H9 (cell line): ENCODE results near the gene TSPEAR. TPM values are rescaled to one million over a fixed set of nuclear protein-coding genes. Genes with fewer than 3 reads are reported as not detected.

Experiments
- DNase-seq: peaks from one replicate; pipeline ENCODE4 v3.0.0-alpha.2; 2017
- H2AFZ ChIP-seq: one replicate; pipeline ENCODE4 v1.6.1; 2013; ENCODE audit warnings: mild to moderate bottlenecking, low read length, control low read depth, moderate library complexity
- H2AK5ac ChIP-seq: 2 replicates; pipeline ENCODE4 v1.6.1; 2013; ENCODE audit warnings: low read length, control low read depth, mixed read lengths; ENCODE audit not compliant: insufficient read length
- H2BK120ac ChIP-seq: one replicate; pipeline ENCODE4 v1.6.1; 2013; ENCODE audit warnings: low read depth, mild to moderate bottlenecking, low read length, control low read depth, inconsistent platforms; ENCODE audit not compliant: poor library complexity, severe bottlenecking
- H2BK12ac ChIP-seq: 2 replicates; pipeline ENCODE4 v1.6.1; 2013; ENCODE audit warnings: low read length, control low read depth, mixed read lengths, low read depth; ENCODE audit not compliant: insufficient read length
- H2BK15ac ChIP-seq: 2 replicates; pipeline ENCODE4 v1.6.1; 2013; ENCODE audit warnings: low read depth, low read length, control low read depth
- H2BK20ac ChIP-seq: one replicate; pipeline ENCODE4 v1.6.1; 2013; ENCODE audit warnings: low read depth, mild to moderate bottlenecking, low read length, control low read depth, inconsistent platforms; ENCODE audit not compliant: poor library complexity, severe bottlenecking
- H2BK5ac ChIP-seq: 2 replicates; pipeline ENCODE4 v1.6.1; 2013; ENCODE audit warnings: low read length, control low read depth, mixed read lengths; ENCODE audit not compliant: insufficient read length
- H3K14ac ChIP-seq: 2 replicates; pipeline ENCODE4 v1.6.1; 2013; ENCODE audit warnings: low read length, control low read depth; ENCODE audit not compliant: insufficient read depth
- H3K18ac ChIP-seq: 2 replicates; pipeline ENCODE4 v1.6.1; 2013; ENCODE audit warnings: low read depth, mild to moderate bottlenecking, mixed read lengths, low read length, control low read depth; ENCODE audit not compliant: insufficient read length
- H3K23ac ChIP-seq: 2 replicates; pipeline ENCODE4 v1.6.1; 2013; ENCODE audit warnings: low read length, control low read depth, mixed read lengths, low read depth; ENCODE audit not compliant: insufficient read length
- H3K23me2 ChIP-seq: 2 replicates; pipeline ENCODE4 v1.6.1; 2013; ENCODE audit warnings: low read depth, mild to moderate bottlenecking, mixed read lengths, low read length, control low read depth; ENCODE audit not compliant: insufficient read length, poor library complexity, severe bottlenecking
- H3K27ac ChIP-seq: 2 replicates; pipeline ENCODE4 v1.5.1; 2013; ENCODE audit warnings: low read length, control low read depth, mixed read lengths, low read depth; ENCODE audit not compliant: insufficient read length
- H3K27me3 ChIP-seq: 2 replicates; pipeline ENCODE4 v1.6.1; 2013; ENCODE audit warnings: low read length, control low read depth, inconsistent platforms; ENCODE audit not compliant: insufficient read depth
- H3K4ac ChIP-seq: 2 replicates; pipeline ENCODE4 v1.6.1; 2013; ENCODE audit warnings: low read depth, mild to moderate bottlenecking, control low read depth, inconsistent platforms, low read length, moderate library complexity
- H3K4me1 ChIP-seq: 2 replicates; pipeline ENCODE4 v1.6.1; 2013; ENCODE audit warnings: low read length, control low read depth, inconsistent platforms; ENCODE audit not compliant: insufficient read depth
- H3K4me2 ChIP-seq: 2 replicates; pipeline ENCODE4 v1.6.1; 2013; ENCODE audit warnings: low read length, control low read depth, mixed read lengths; ENCODE audit not compliant: insufficient read length, insufficient read depth
- H3K56ac ChIP-seq: 2 replicates; pipeline ENCODE4 v1.6.1; 2013; ENCODE audit warnings: low read depth, mild to moderate bottlenecking, mixed read lengths, low read length, control low read depth; ENCODE audit not compliant: insufficient read length
- H3K79me1 ChIP-seq: 2 replicates; pipeline ENCODE4 v1.6.1; 2013; ENCODE audit warnings: low read depth, mild to moderate bottlenecking, moderate library complexity, low read length, control low read depth, inconsistent platforms; ENCODE audit not compliant: insufficient read depth, poor library complexity, severe bottlenecking
- H3K79me2 ChIP-seq: 2 replicates; pipeline ENCODE4 v1.6.1; 2013; ENCODE audit warnings: low read length, control low read depth, inconsistent platforms; ENCODE audit not compliant: insufficient read depth
- H3K9ac ChIP-seq: 2 replicates; pipeline ENCODE4 v1.6.1; 2013; ENCODE audit warnings: low read length, control low read depth, mixed read lengths; ENCODE audit not compliant: insufficient read length; ENCODE audit errors: extremely low read depth
- H3K9me3 ChIP-seq: one replicate; pipeline ENCODE4 v1.6.1; 2013; ENCODE audit warnings: low read depth, low read length, inconsistent platforms; ENCODE audit not compliant: control insufficient read depth
- H3T11ph ChIP-seq: one replicate; pipeline ENCODE4 v1.6.1; 2013; ENCODE audit warnings: mild to moderate bottlenecking, low read length, control low read depth, inconsistent platforms
- H4K20me1 ChIP-seq: one replicate; pipeline ENCODE4 v1.6.1; 2013; ENCODE audit not compliant: control insufficient read depth, insufficient read length, insufficient read depth
- H4K5ac ChIP-seq: 2 replicates; pipeline ENCODE4 v1.6.1; 2013; ENCODE audit warnings: low read depth, mild to moderate bottlenecking, mixed read lengths, low read length, control low read depth; ENCODE audit not compliant: insufficient read length
- H4K8ac ChIP-seq: replicated peaks from 2 replicates; pipeline ENCODE4 v1.6.1; 2013; ENCODE audit warnings: low read length, control low read depth, mixed read lengths, low read depth; ENCODE audit not compliant: insufficient read length
- H4K91ac ChIP-seq: 2 replicates; pipeline ENCODE4 v1.6.1; 2013; ENCODE audit warnings: low read depth, mild to moderate bottlenecking, moderate library complexity, mixed read lengths, low read length, control low read depth; ENCODE audit not compliant: insufficient read length
- H3K27ac Mint-ChIP-seq, 3 experiments: 2 replicates in 2 of 3; 3 replicates in 1 of 3; pipeline ENCODE4 v1.8.0; 2020 to 2021; ENCODE audit warnings: mixed read lengths in 3 of 3, mild to moderate bottlenecking in 1 of 3, moderate library complexity in 1 of 3
- H3K27me3 Mint-ChIP-seq: 2 replicates; pipeline ENCODE4 v1.8.0; 2021; ENCODE audit warnings: low read depth, mild to moderate bottlenecking, moderate library complexity, mixed read lengths
- H3K36me3 Mint-ChIP-seq, 3 experiments: 2 replicates in 2 of 3; 3 replicates in 1 of 3; pipeline ENCODE4 v1.8.0; 2020 to 2021; ENCODE audit warnings: low read depth in 3 of 3, mixed read lengths in 3 of 3; ENCODE audit not compliant: insufficient read depth in 1 of 3
- H3K4me1 Mint-ChIP-seq, 2 experiments: 2 replicates each; pipeline ENCODE4 v1.8.0; 2020; ENCODE audit warnings: mixed read lengths in 2 of 2
- H3K4me3 Mint-ChIP-seq, 2 experiments: 2 replicates in 1 of 2; 3 replicates in 1 of 2; pipeline ENCODE4 v1.8.0; 2020 to 2021; ENCODE audit warnings: mild to moderate bottlenecking in 2 of 2, mixed read lengths in 2 of 2, moderate library complexity in 1 of 2
- H3K9me3 Mint-ChIP-seq, 2 experiments: 2 replicates in 1 of 2; 3 replicates in 1 of 2; pipeline ENCODE4 v1.8.0; 2020; ENCODE audit warnings: mild to moderate bottlenecking in 2 of 2, mixed read lengths in 2 of 2, moderate library complexity in 1 of 2
- WGBS: extraction: QIAGEN DNeasy Blood & Tissue Kit; methylation state at CpG from one replicate; pipeline ENCODE4 v1.1.7; 2013; ENCODE audit warnings: missing lambda C conversion rate, low lambda C conversion rate, mixed read lengths; ENCODE audit not compliant: insufficient read length; ENCODE audit errors: extremely low coverage; 5-methylcytosine and 5-hydroxymethylcytosine counted together
- total RNA-seq: library from RNA; stranded (reverse); gene quantifications from 2 replicates; pipeline ENCODE4 v1.2.1, GENCODE V29; 2021
- TF ChIP-seq, protein P1 (sequence below): fragments of 200-600 bp; sonication (generic); conservative IDR thresholded peaks from 3 replicates; pipeline ENCODE4 v1.8.0; 2021; ENCODE audit warnings: antibody characterized with exemption, mild to moderate bottlenecking

Gene TSPEAR
- total RNA-seq, 1 experiment from 2014 or later: 1.3 TPM

DNA sequence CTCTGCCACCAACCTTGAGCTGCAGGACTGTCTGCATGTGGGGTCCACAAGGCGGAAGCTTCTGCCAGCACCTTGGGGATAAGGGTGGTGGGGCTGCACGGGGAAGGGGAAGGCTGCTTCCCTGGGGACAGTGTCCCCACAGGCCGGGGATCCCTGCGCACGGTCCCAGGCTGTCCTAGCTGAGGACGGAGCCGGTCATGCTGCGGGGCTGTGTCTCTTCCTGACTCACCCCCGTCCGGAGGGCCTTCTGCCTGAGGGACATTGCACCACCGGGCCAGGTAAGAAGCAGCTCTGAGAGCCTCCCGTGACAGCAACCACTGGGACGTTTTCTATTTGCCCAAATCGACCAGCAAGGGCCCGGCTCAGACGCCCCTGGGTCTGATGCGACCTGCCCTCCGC is 201.3 kb downstream of the TSPEAR start:
- Histone ChIP-seq H3K4me2 (no peak overlapping the region), H2BK20ac (no peak overlapping the region), H4K20me1 (peaks cover 5% of the 10 kb centered on the region), H2BK15ac (no peak overlapping the region), H3K79me2 (no peaks in the 10 kb centered on the region), H3K23ac (no peak overlapping the region), H2AK5ac (no peak overlapping the region), H3K18ac (no peak overlapping the region), H3K14ac (no peak overlapping the region), H3K9me3 (no peaks in the 10 kb centered on the region), H4K8ac (no peak overlapping the region), H2AFZ (no peak overlapping the region), H3K4me1 (no peaks in the 10 kb centered on the region), H3K27me3 (no peaks in the 10 kb centered on the region), H3K9ac (no peak overlapping the region), H4K5ac (no peak overlapping the region), H2BK12ac (no peak overlapping the region), H3K27ac (no peak overlapping the region), H2BK120ac (no peak overlapping the region), H3K56ac (no peak overlapping the region), H3K4ac (no peak overlapping the region), H3K23me2 (no peaks in the 10 kb centered on the region), H3T11ph (no peak overlapping the region), H2BK5ac (no peak overlapping the region), H3K79me1 (no peaks in the 10 kb centered on the region), H4K91ac (no peak overlapping the region)
- Mint-ChIP-seq H3K36me3 (peaks cover 0 to 6% (median 3%) of the 10 kb centered on the region in 3 experiments; a peak in 4 of 7 replicates), H3K27me3 (no peaks in the 10 kb centered on the region), H3K4me1 (peaks cover 0 to 5% of the 10 kb centered on the region in 2 experiments; a peak in 2 of 4 replicates), H3K27ac (no peak overlapping the region), H3K4me3 (no peak overlapping the region), H3K9me3 (no peaks in the 10 kb centered on the region)
- TF ChIP-seq, protein P1, sequence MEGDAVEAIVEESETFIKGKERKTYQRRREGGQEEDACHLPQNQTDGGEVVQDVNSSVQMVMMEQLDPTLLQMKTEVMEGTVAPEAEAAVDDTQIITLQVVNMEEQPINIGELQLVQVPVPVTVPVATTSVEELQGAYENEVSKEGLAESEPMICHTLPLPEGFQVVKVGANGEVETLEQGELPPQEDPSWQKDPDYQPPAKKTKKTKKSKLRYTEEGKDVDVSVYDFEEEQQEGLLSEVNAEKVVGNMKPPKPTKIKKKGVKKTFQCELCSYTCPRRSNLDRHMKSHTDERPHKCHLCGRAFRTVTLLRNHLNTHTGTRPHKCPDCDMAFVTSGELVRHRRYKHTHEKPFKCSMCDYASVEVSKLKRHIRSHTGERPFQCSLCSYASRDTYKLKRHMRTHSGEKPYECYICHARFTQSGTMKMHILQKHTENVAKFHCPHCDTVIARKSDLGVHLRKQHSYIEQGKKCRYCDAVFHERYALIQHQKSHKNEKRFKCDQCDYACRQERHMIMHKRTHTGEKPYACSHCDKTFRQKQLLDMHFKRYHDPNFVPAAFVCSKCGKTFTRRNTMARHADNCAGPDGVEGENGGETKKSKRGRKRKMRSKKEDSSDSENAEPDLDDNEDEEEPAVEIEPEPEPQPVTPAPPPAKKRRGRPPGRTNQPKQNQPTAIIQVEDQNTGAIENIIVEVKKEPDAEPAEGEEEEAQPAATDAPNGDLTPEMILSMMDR: no peak
- no peak for DNase-seq
- no CpG with 5 or more reads among the region's 18 CpGs for WGBS
